B cell (primary cell): Measurements from ENCODE around the gene FLNB. TPM values are rescaled to one million over a fixed set of nuclear protein-coding genes. Genes with fewer than 3 reads are reported as not detected.

Source experiments
- ATAC-seq: fragments of 200-7000 bp; cut with Tn5 transposase; one replicate; pipeline ENCODE4 v1.10.0; 2021; ENCODE audit warnings: low read depth, mild to moderate bottlenecking, moderate number of reproducible peaks, moderate library complexity
- CTCF ChIA-PET: fragments of 350-600 bp; sonication (Branson Sonifier 250); formaldehyde crosslinking; loops from one replicate; lab custom pipeline; 2021; ENCODE audit warnings: antibody characterized with exemption, inconsistent platforms; lab: Charles Lee
- POLR2A ChIA-PET: fragments of 350-600 bp; sonication (Branson Sonifier 250); formaldehyde crosslinking; loops from one replicate; lab custom pipeline; 2021; ENCODE audit warnings: antibody characterized with exemption; lab: Charles Lee
- DNase-seq: peaks from one replicate; pipeline ENCODE4 v3.0.0; 2013
- H2AFZ ChIP-seq: 2 replicates; pipeline ENCODE4 v1.6.1; 2012; ENCODE audit warnings: mild to moderate bottlenecking, low read depth, low read length; ENCODE audit not compliant: insufficient read depth, poor library complexity, severe bottlenecking
- H3K27ac ChIP-seq, 2 donors: 1 replicate in 1 of 2; 2 replicates in 1 of 2; pipeline ENCODE4 v1.5.1; 2012 to 2013; ENCODE audit warnings: low read length in 2 of 2, mild to moderate bottlenecking in 2 of 2, moderate library complexity in 1 of 2
- H3K27me3 ChIP-seq, 4 experiments: fragments of 200-600 bp in 1 of 4; sonication (generic) in 1 of 4; replicated peaks in 1 of 4; 1 replicate in 2 of 4; 2 replicates in 2 of 4; pipeline versions ENCODE4 v1.6.1 to v1.7.0; 2013 to 2016; ENCODE audit warnings: low read length in 3 of 4, mild to moderate bottlenecking in 2 of 4, mixed read lengths in 1 of 4, moderate library complexity in 1 of 4; ENCODE audit not compliant: insufficient read depth in 4 of 4, control insufficient read depth in 3 of 4; ENCODE audit errors: control extremely low read depth in 1 of 4
- H3K36me3 ChIP-seq, 2 experiments: replicated peaks in 1 of 2; 1 replicate in 1 of 2; 2 replicates in 1 of 2; pipeline versions ENCODE4 v1.6.1 to v1.7.1; 2013; ENCODE audit warnings: low read length in 1 of 2; ENCODE audit not compliant: insufficient read depth in 2 of 2, control insufficient read depth in 1 of 2; ENCODE audit errors: control extremely low read depth in 1 of 2, extremely low read depth in 1 of 2
- H3K4me1 ChIP-seq, 2 donors: fragments of 200-600 bp in 1 of 2; sonication (generic) in 1 of 2; 1 replicate in 1 of 2; 2 replicates in 1 of 2; pipeline versions ENCODE4 v1.5.1 to v1.6.1; 2013 to 2017; ENCODE audit warnings: low read length in 2 of 2; ENCODE audit not compliant: control insufficient read depth in 2 of 2, insufficient read depth in 2 of 2
- H3K4me2 ChIP-seq: replicated peaks from 2 replicates; pipeline ENCODE3; 2012; ENCODE audit warnings: mild to moderate bottlenecking, low read depth, low read length; ENCODE audit not compliant: poor library complexity, severe bottlenecking
- H3K4me3 ChIP-seq, 5 experiments: fragments of 200-600 bp in 1 of 5; sonication (generic) in 1 of 5; 1 replicate in 3 of 5; 2 replicates in 2 of 5; pipeline versions ENCODE4 v1.5.1 to v1.7.0; 2011 to 2016; ENCODE audit warnings: low read length in 4 of 5, mild to moderate bottlenecking in 4 of 5, low read depth in 2 of 5, control low read depth in 1 of 5, moderate library complexity in 1 of 5; ENCODE audit not compliant: insufficient read depth in 1 of 5; ENCODE audit errors: control extremely low read depth in 1 of 5, extremely low read depth in 1 of 5
- H3K79me2 ChIP-seq: fragments of 200-600 bp; sonication (generic); one replicate; pipeline ENCODE4 v1.6.0; 2016; ENCODE audit warnings: low read length; ENCODE audit not compliant: control insufficient read depth, insufficient read depth
- H3K9ac ChIP-seq: fragments of 200-600 bp; sonication (generic); 2 replicates; pipeline ENCODE4 v1.6.1; 2017; ENCODE audit warnings: mild to moderate bottlenecking, low read length, moderate library complexity
- H3K9me3 ChIP-seq, 3 donors: one replicate each; pipeline versions ENCODE4 v1.6.1 to v1.7.1; 2013; ENCODE audit warnings: low read length in 2 of 3; ENCODE audit not compliant: control insufficient read depth in 2 of 3, insufficient read depth in 1 of 3; ENCODE audit errors: control extremely low read depth in 1 of 3
- H4K20me1 ChIP-seq: 2 replicates; pipeline ENCODE4 v1.6.0; 2012; ENCODE audit warnings: mild to moderate bottlenecking, low read length; ENCODE audit not compliant: insufficient read depth, control insufficient read depth, poor library complexity, severe bottlenecking
- H3K27ac Mint-ChIP-seq: one replicate; pipeline ENCODE4 v1.8.0; 2021; ENCODE audit warnings: mixed read lengths
- H3K27me3 Mint-ChIP-seq: one replicate; pipeline ENCODE4 v1.8.0; 2021; ENCODE audit warnings: mixed read lengths
- H3K4me1 Mint-ChIP-seq: one replicate; pipeline ENCODE4 v1.8.0; 2021; ENCODE audit warnings: mixed read lengths
- H3K4me3 Mint-ChIP-seq: one replicate; pipeline ENCODE4 v1.8.0; 2021; ENCODE audit warnings: mixed read lengths
- H3K9me3 Mint-ChIP-seq: one replicate; pipeline ENCODE4 v1.8.0; 2022; ENCODE audit warnings: mixed read lengths; ENCODE audit not compliant: insufficient read depth
- CTCF ChIP-seq: fragments of 200-600 bp; IDR thresholded peaks from one replicate; pipeline ENCODE4 v1.8.0; 2022; ENCODE audit warnings: antibody characterized with exemption, mild to moderate bottlenecking
- EZH2 ChIP-seq: IDR thresholded peaks from 2 replicates; pipeline ENCODE4 v1.6.1; 2012; ENCODE audit warnings: borderline replicate concordance, low read depth, mild to moderate bottlenecking, moderate library complexity, low read length; ENCODE audit not compliant: insufficient read depth, poor library complexity, severe bottlenecking
- WGBS: methylation state at CpG from one replicate; pipeline ENCODE4 v1.1.5; 2013; ENCODE audit warnings: missing lambda C conversion rate; ENCODE audit not compliant: insufficient coverage; 5-methylcytosine and 5-hydroxymethylcytosine counted together
- intact Hi-C: fragments of 100-400 bp; cut with micrococcal nuclease; formaldehyde crosslinking; loops from one replicate; pipeline ENCODE4 v1.10.0; 2022
- polyA plus RNA-seq: library from polyadenylated mRNA; depleted of rRNA; stranded (reverse); fragments of >200 nt; gene quantifications from 2 replicates; pipeline ENCODE4 v1.2.3, GENCODE V29; 2012
- total RNA-seq, 2 donors: library from RNA; stranded (reverse); fragments of 120-200 nt in 1 of 2; gene quantifications; 1 replicate in 1 of 2; 2 replicates in 1 of 2; pipeline versions ENCODE4 v1.2.3 to v1.2.4, GENCODE V29; 2013 to 2022

FLNB gene
- total and polyA plus RNA-seq, 2 donors (not counting 1 experiment from before 2014, with no cell fraction given), result 25.5 to 28.3 TPM

GRCh38 chr3:58026598-58026997, 18.4 kb downstream of the FLNB start:
- ATAC-seq, result no peak
- Histone ChIP-seq H3K4me1 (no peaks in the 10 kb centered on the region), H3K36me3 (no peaks in the 10 kb centered on the region), H3K4me2 (no peak overlapping the region), H3K4me3 (no peak overlapping the region), H3K9ac (no peak overlapping the region), H3K79me2 (peaks cover 63% of the 10 kb centered on the region), H3K27ac (no peak overlapping the region), H3K27me3 (no peaks in the 10 kb centered on the region), H2AFZ (no peak overlapping the region), H4K20me1 (peaks cover 20% of the 10 kb centered on the region), H3K9me3 (no peaks in the 10 kb centered on the region)
- Mint-ChIP-seq H3K4me1 (peaks cover 3% of the 10 kb centered on the region), H3K9me3 (no peaks in the 10 kb centered on the region), H3K4me3 (no peak overlapping the region), H3K27ac (no peak overlapping the region), H3K27me3 (no peaks in the 10 kb centered on the region)
- ChIA-PET POLR2A (no interaction called here), CTCF (interaction anchor here (0.5 kb wide), 1 partner anchor 159 kb away, joined by 3 read pairs; no protein-coding TSS in a partner anchor)
- no peak for DNase-seq
- intact Hi-C loops, result no loop called here
- TF ChIP-seq CTCF (no peak), EZH2 (no peak)
- WGBS, result 96% methylated on average over 5 of the region's 7 CpGs

GRCh38 chr3:58027704-58028317, 19.6 kb downstream of the FLNB start:
- Mint-ChIP-seq H3K4me3 (no peak overlapping the region), H3K9me3 (no peaks in the 10 kb centered on the region), H3K27me3 (no peaks in the 10 kb centered on the region), H3K27ac (no peak overlapping the region), H3K4me1 (peaks cover 7% of the 10 kb centered on the region)
- intact Hi-C loops, result no loop called here
- no peaks in the 10 kb centered on the region for H3K27me3 ChIP-seq
- H4K20me1 ChIP-seq, result peaks cover 20% of the 10 kb centered on the region
- no peak overlapping the region for H3K9ac ChIP-seq
- H3K4me2 ChIP-seq, result no peak overlapping the region
- no peak overlapping the region for H3K27ac ChIP-seq
- H2AFZ ChIP-seq, result no peak overlapping the region
- H3K9me3 ChIP-seq, result no peaks in the 10 kb centered on the region
- no peaks in the 10 kb centered on the region for H3K36me3 ChIP-seq
- peaks cover 61% of the 10 kb centered on the region for H3K79me2 ChIP-seq
- H3K4me3 ChIP-seq, result no peak overlapping the region
- TF ChIP-seq EZH2 (no peak), CTCF (no peak)
- POLR2A ChIA-PET, result no interaction called here
- DNase-seq (no peak), ATAC-seq (no peak)
- WGBS, result 100% methylated on average over 1 of the region's 6 CpGs
- no peaks in the 10 kb centered on the region for H3K4me1 ChIP-seq
- CTCF ChIA-PET, result no interaction called here
